GM23338 (cell line): Measurements from ENCODE around the gene RBM19. TPM values are rescaled to one million over a fixed set of nuclear protein-coding genes. Genes with fewer than 3 reads are reported as not detected.

ENCODE experiments used
- ATAC-seq: fragments of 200-7000 bp; cut with Tn5 transposase; 3 replicates; pipeline ENCODE4 v1.9.1; 2020
- DNase-seq: peaks from one replicate; pipeline ENCODE4 v3.0.0-alpha.2; 2015; ENCODE audit warnings: low spot score
- H2AFZ ChIP-seq: fragments of 200-600 bp; sonication (generic); 2 replicates; pipeline ENCODE4 v1.8.0; 2016; ENCODE audit warnings: antibody characterized with exemption, mild to moderate bottlenecking, moderate library complexity
- H3F3A ChIP-seq: fragments of 200-600 bp; sonication (generic); replicated peaks from 2 replicates; pipeline ENCODE4 v1.8.0; 2017; ENCODE audit warnings: antibody characterized with exemption, mixed run types, low read depth
- H3K27ac ChIP-seq: fragments of 200-600 bp; sonication (generic); 2 replicates; pipeline ENCODE4 v1.6.1; 2016; ENCODE audit warnings: low read depth
- H3K27me3 ChIP-seq: fragments of 200-600 bp; sonication (generic); 2 replicates; pipeline ENCODE4 v1.8.0; 2016; ENCODE audit warnings: mild to moderate bottlenecking, mixed run types, moderate library complexity; ENCODE audit not compliant: insufficient read depth
- H3K36me3 ChIP-seq: fragments of 200-600 bp; sonication (generic); 2 replicates; pipeline ENCODE4 v1.8.0; 2016; ENCODE audit warnings: mild to moderate bottlenecking; ENCODE audit not compliant: insufficient read depth
- H3K4me1 ChIP-seq: fragments of 200-600 bp; sonication (generic); 2 replicates; pipeline ENCODE4 v1.8.0; 2016; ENCODE audit warnings: mild to moderate bottlenecking, moderate library complexity; ENCODE audit not compliant: insufficient read depth
- H3K4me2 ChIP-seq: fragments of 200-600 bp; sonication (generic); 2 replicates; pipeline ENCODE4 v1.7.1; 2017; ENCODE audit warnings: mixed run types
- H3K4me3 ChIP-seq: fragments of 200-600 bp; sonication (generic); 2 replicates; pipeline ENCODE4 v1.6.1; 2016; ENCODE audit warnings: mixed run types
- H3K79me2 ChIP-seq: fragments of 200-600 bp; sonication (generic); replicated peaks from 2 replicates; pipeline ENCODE4 v1.8.0; 2017; ENCODE audit warnings: mild to moderate bottlenecking; ENCODE audit not compliant: insufficient read depth
- H3K9me2 ChIP-seq: fragments of 200-600 bp; sonication (generic); 2 replicates; pipeline ENCODE4 v1.8.0; 2017; ENCODE audit not compliant: insufficient read depth
- H4K20me1 ChIP-seq: fragments of 200-600 bp; sonication (generic); replicated peaks from 2 replicates; pipeline ENCODE4 v1.8.0; 2017; ENCODE audit warnings: mild to moderate bottlenecking; ENCODE audit not compliant: insufficient read depth
- H3K27ac Mint-ChIP-seq: 2 replicates; pipeline ENCODE4 v1.8.0; 2020; ENCODE audit warnings: inconsistent platforms, mild to moderate bottlenecking, moderate library complexity, mixed read lengths
- H3K27me3 Mint-ChIP-seq: 3 replicates; pipeline ENCODE4 v1.8.0; 2022; ENCODE audit warnings: low read depth, mild to moderate bottlenecking, moderate library complexity, mixed read lengths, inconsistent platforms; ENCODE audit not compliant: insufficient read depth, poor library complexity
- H3K36me3 Mint-ChIP-seq: 3 replicates; pipeline ENCODE4 v1.8.0; 2021; ENCODE audit warnings: low read depth, mild to moderate bottlenecking, inconsistent platforms, moderate library complexity, mixed read lengths
- H3K4me1 Mint-ChIP-seq: 3 replicates; pipeline ENCODE4 v1.8.0; 2020; ENCODE audit warnings: mild to moderate bottlenecking, inconsistent platforms, mixed read lengths
- H3K4me3 Mint-ChIP-seq: 3 replicates; pipeline ENCODE4 v1.8.0; 2021; ENCODE audit warnings: moderate library complexity, mild to moderate bottlenecking, inconsistent platforms, mixed read lengths
- H3K9me3 Mint-ChIP-seq: 3 replicates; pipeline ENCODE4 v1.8.0; 2020; ENCODE audit warnings: moderate library complexity, mild to moderate bottlenecking, inconsistent platforms, mixed read lengths
- ETS1 ChIP-seq: IDR thresholded peaks from 2 replicates; pipeline ENCODE4 v1.6.1; 2016; ENCODE audit warnings: antibody characterized with exemption
- EZH2 ChIP-seq: fragments of 200-600 bp; sonication (generic); IDR thresholded peaks from one replicate; pipeline ENCODE4 v1.8.0; 2017; ENCODE audit warnings: antibody characterized with exemption, mild to moderate bottlenecking, low read depth; ENCODE audit not compliant: unreplicated experiment
- JUNB ChIP-seq: IDR thresholded peaks from one replicate; pipeline ENCODE4 v1.6.1; 2016; ENCODE audit warnings: antibody characterized with exemption; ENCODE audit not compliant: unreplicated experiment
- NANOG ChIP-seq: IDR thresholded peaks from 2 replicates; pipeline ENCODE4 v1.6.1; 2016; ENCODE audit warnings: antibody characterized with exemption, borderline replicate concordance
- STAT1 ChIP-seq: IDR thresholded peaks from one replicate; pipeline ENCODE4 v1.6.1; 2016; ENCODE audit warnings: antibody characterized with exemption; ENCODE audit not compliant: unreplicated experiment
- ZNF462 ChIP-seq: fragments of 250-450 bp; sonication (Bioruptor Pico); IDR thresholded peaks from 2 replicates; pipeline ENCODE4 v1.5.0; 2020; ENCODE audit warnings: mild to moderate bottlenecking, moderate library complexity
- polyA plus RNA-seq: library from polyadenylated mRNA; unstranded; fragments of >200 nt; fragmentation: Nextera tagmentation; extraction: Ambion mirVana; gene quantifications from 2 replicates; pipeline ENCODE4 v1.2.1, GENCODE V29; 2016
- total RNA-seq: library from RNA; depleted of rRNA; stranded (reverse); fragments of >200 nt; shearing (Covaris generic); gene quantifications from 2 replicates; pipeline ENCODE4 v1.2.3, GENCODE V29; 2014

The RBM19 gene
- total and polyA plus RNA-seq, 2 experiments from 2014 or later = 43.4 to 56.7 TPM

- TF ChIP-seq ZNF462 (CRISPR knock-in tag) = no peak
- TF ChIP-seq EZH2 = no peak
- TF ChIP-seq ETS1 = no peak
- no peak for TF ChIP-seq NANOG
- no peak for TF ChIP-seq JUNB
Observed at GRCh38 chr12:113895176-113895575, 70.9 kb downstream of the RBM19 start (continued).

GRCh38 chr12:113894697-113895096 lies 71.4 kb downstream of the RBM19 start:
- no peaks in the 10 kb centered on the region; the same call in 1 of the 2 replicates for H3K36me3 ChIP-seq
- Mint-ChIP-seq H3K36me3 (peaks cover 3% of the 10 kb centered on the region; the same call in 1 of the 3 replicates), H3K4me1 (peaks cover 29% of the 10 kb centered on the region), H3K27me3 (peaks cover 3% of the 10 kb centered on the region), H3K27ac (no peak overlapping the region), H3K9me3 (no peaks in the 10 kb centered on the region), H3K4me3 (no peak overlapping the region)
- no peaks in the 10 kb centered on the region for H3F3A ChIP-seq
- H2AFZ ChIP-seq = no peak overlapping the region
- H3K4me3 ChIP-seq = no peak overlapping the region
- H4K20me1 ChIP-seq = no peaks in the 10 kb centered on the region; the same call in 1 of the 2 replicates
- DNase-seq (no peak), ATAC-seq (no peak)
- H3K27me3 ChIP-seq = no peaks in the 10 kb centered on the region
- no peaks in the 10 kb centered on the region for H3K79me2 ChIP-seq
- H3K4me1 ChIP-seq = peaks cover 12% of the 10 kb centered on the region
- TF ChIP-seq EZH2 (no peak), ETS1 (no peak), STAT1 (no peak)
- H3K4me2 ChIP-seq = no peak overlapping the region
- no peak overlapping the region for H3K27ac ChIP-seq
- H3K9me2 ChIP-seq = no peaks in the 10 kb centered on the region
